Dedifferentiated amniotic fluid mesenchymal stem cell (primary cell): ENCODE data around the gene PDE9A.
"Not testable (repeated sequence)": the region's sequence is repeated elsewhere in the genome, so short reads cannot be mapped to it uniquely, and the experiment has no call there.

ENCODE experiments used
- DNase-seq: peaks from one replicate; pipeline ENCODE4 v3.0.0-alpha.2; 2016; ENCODE audit errors: extremely low spot score

The PDE9A gene

DNA sequence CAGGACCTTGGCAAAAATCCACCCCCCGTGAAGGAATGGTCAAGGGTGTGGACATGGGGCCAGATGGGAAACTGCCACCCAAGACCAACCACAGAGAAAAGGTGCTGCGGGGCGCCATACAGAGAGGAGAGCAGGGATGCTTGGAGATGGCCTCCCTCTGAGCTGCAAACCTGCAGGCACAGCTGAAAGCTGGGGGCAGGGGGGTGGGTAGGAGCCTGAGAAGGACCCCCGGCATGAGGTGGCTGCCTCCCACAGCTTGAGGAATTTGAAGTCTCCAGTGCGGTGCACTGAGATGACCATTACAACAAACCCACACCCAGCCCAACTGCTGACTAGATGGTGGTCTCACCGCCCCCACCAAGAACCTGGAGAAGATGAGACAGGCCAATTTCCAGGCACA is 141.1 kb downstream of the PDE9A start:
- no peak for DNase-seq

- no peak for DNase-seq
Measured at GRCh38 chr21:42796327-42797062, 143.1 kb downstream of the PDE9A start.

GRCh38 chr21:42797522-42797921 is 144.1 kb downstream of the PDE9A start:
- no peak for DNase-seq

GRCh38 chr21:42798106-42798505 is 144.7 kb downstream of the PDE9A start:
- DNase-seq, result no peak

- no peak for DNase-seq
Measured at GRCh38 chr21:42799516-42799915, 146.1 kb downstream of the PDE9A start.

- DNase-seq, result no peak
Measured at GRCh38 chr21:42799948-42800347, 146.5 kb downstream of the PDE9A start.

GRCh38 chr21:42801616-42802015 is 148.2 kb downstream of the PDE9A start:
- DNase-seq, result not testable (repeated sequence)

GRCh38 chr21:42806509-42807140 is 153.2 kb downstream of the PDE9A start:
- no peak for DNase-seq

- DNase-seq, result not testable (repeated sequence)
Measured at GRCh38 chr21:42807293-42807895, 154.0 kb downstream of the PDE9A start.

GRCh38 chr21:42807938-42808613 is 154.7 kb downstream of the PDE9A start:
- no peak for DNase-seq

- DNase-seq, result no peak
Measured at GRCh38 chr21:42809171-42809570, 155.8 kb downstream of the PDE9A start.

- DNase-seq, result no peak
Measured at GRCh38 chr21:42809577-42810475, 156.4 kb downstream of the PDE9A start.

DNA sequence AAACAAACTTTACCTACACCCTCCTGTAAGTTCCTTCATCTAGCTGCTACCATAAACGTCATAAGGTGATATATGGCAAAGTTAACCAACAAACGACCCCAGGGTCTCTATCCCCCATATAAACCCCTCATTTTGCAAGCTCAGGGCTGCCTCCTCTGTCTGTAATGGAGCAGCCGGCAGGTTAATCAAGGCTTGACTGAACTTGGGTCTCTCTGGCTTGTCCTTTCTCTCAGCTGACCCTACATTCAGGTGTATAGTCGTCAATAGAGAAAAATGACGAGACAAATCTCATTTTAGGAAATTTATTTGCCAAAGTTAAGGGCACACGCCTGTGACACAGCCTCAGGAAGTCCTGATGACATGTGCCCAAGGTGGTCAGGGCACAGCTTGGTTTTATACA is 158.5 kb downstream of the PDE9A start:
- no peak for DNase-seq

GRCh38 chr21:42812528-42813241 is 159.3 kb downstream of the PDE9A start:
- DNase-seq, result not testable (repeated sequence)

- DNase-seq, result no peak
Measured at GRCh38 chr21:42815217-42815616, 161.8 kb downstream of the PDE9A start.

DNA sequence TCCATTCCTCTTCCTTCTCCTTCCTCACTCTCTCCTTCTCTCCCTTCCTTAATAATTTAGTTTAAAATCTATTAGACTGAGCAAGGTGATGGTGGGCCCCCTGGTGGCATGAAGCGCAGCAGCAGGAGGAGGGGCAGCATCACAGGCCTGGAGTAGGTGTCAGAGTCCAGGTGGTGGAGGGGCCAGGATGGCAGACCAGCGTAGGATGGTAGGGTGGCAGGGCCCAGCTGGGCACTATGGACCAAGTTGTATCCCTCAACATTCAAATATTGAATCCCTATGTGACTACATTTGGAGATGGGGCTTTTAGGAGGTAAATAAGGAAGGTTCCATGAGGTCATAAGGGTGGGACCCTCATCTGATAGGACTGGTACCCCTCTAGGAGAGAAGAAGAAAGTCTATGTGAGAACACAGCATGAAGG is 164.9 kb downstream of the PDE9A start:
- DNase-seq, result no peak

GRCh38 chr21:42819861-42820615 is 166.6 kb downstream of the PDE9A start:
- no peak for DNase-seq

GRCh38 chr21:42820616-42821465 is 167.4 kb downstream of the PDE9A start:
- no peak for DNase-seq
